Mucosa of rectum (tissue), 2 donors: ENCODE data around the gene ADIG.

ENCODE experiments used
- H3K27ac ChIP-seq, 2 donors: one replicate each; pipeline ENCODE4 v1.7.0; 2013; ENCODE audit warnings: inconsistent platforms in 2 of 2, low read depth in 2 of 2, low read length in 2 of 2
- H3K27me3 ChIP-seq, 2 donors: one replicate each; pipeline ENCODE4 v1.7.0; 2013; ENCODE audit warnings: low read length in 2 of 2; ENCODE audit not compliant: control insufficient read depth in 2 of 2, insufficient read depth in 2 of 2
- H3K36me3 ChIP-seq, 2 donors: one replicate each; pipeline ENCODE4 v1.7.0; 2013; ENCODE audit warnings: low read length in 2 of 2; ENCODE audit not compliant: control insufficient read depth in 2 of 2, insufficient read depth in 2 of 2
- H3K4me1 ChIP-seq, 2 donors: one replicate each; pipeline ENCODE4 v1.7.0; 2013; ENCODE audit warnings: low read length in 2 of 2, mild to moderate bottlenecking in 1 of 2; ENCODE audit not compliant: control insufficient read depth in 2 of 2, insufficient read depth in 2 of 2
- H3K4me3 ChIP-seq, 2 donors: one replicate each; pipeline ENCODE4 v1.7.0; 2013; ENCODE audit warnings: low read length in 2 of 2
- H3K9ac ChIP-seq, 2 donors: one replicate each; pipeline ENCODE4 v1.7.0; 2013; ENCODE audit warnings: low read length in 2 of 2, low read depth in 1 of 2, mild to moderate bottlenecking in 1 of 2
- H3K9me3 ChIP-seq, 2 donors: one replicate each; pipeline ENCODE4 v1.7.0; 2013; ENCODE audit warnings: low read length in 2 of 2; ENCODE audit not compliant: control insufficient read depth in 2 of 2
- donor health status: healthy.
- donor health status: Normal muscosa, but diverticular disease.

The ADIG gene

DNA sequence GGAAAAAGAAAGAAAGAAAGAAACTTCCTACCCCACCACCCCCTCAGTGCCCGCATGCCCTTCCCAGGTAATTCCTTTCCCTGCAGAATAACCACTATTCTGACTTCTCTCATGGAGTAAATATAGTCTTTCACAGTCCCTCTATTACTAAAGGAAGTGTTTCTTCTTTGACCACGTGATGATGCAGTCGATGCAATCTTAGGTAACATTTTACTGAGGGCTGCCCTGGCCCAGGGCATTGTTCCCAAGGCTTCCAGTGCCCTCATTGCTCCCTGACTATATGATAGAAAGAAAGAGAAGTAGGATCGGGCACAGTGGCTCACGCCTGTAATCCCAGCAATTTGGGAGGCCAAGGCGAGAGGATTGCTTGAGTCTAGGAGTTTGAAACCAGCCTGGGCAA lies 49.7 kb downstream of the ADIG start:
- Histone ChIP-seq H3K9me3 (no peaks in the 10 kb centered on the region), H3K4me3 (no peak overlapping the region), H3K36me3 (no peaks in the 10 kb centered on the region), H3K27me3 (peaks cover 0 to 7% of the 10 kb centered on the region in 2 donors), H3K9ac (no peak overlapping the region), H3K4me1 (no peaks in the 10 kb centered on the region), H3K27ac (no peak overlapping the region)

DNA sequence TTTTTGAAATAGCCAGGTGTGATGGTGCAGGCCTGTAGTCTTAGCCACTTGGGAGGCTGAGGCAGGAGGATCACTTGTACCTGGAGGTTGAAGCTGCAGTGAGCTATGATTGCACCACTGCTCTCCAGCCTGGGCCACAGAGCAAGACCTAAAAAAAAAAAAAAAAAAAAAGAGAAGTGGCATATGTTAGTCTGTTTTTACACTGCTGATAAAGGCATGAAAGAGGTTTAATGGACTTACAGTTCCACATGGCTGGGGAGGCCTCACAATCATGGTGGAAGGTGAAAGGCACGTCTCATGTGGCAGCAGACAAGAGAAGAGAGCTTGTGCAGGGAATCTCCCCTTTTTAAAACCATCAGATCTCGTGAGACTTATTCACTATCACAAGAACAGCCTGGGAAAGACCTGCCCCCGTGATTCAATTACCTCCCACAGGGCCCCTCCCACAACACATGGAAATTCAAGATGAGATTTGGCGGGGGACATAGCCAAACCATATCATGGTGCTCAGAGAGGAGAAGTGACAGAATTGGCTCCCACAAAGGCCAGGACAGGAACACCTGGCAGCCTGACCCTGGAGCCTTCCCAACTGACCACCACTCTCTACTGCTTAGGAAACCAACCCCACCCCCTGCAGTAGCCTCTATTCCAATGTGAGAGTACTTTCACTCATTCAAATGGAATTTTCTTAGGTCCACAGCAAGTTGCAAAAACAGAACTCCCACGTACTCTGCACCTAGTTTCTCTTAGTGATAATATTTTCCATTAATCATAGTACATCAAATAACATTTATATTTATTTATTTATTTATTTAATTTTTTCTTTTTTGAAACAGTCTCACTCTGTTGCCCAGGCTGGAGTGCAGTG lies 50.4 kb downstream of the ADIG start:
- Histone ChIP-seq H3K9me3 (no peaks in the 10 kb centered on the region), H3K27me3 (peaks cover 0 to 7% of the 10 kb centered on the region in 2 donors), H3K4me1 (no peaks in the 10 kb centered on the region)

DNA sequence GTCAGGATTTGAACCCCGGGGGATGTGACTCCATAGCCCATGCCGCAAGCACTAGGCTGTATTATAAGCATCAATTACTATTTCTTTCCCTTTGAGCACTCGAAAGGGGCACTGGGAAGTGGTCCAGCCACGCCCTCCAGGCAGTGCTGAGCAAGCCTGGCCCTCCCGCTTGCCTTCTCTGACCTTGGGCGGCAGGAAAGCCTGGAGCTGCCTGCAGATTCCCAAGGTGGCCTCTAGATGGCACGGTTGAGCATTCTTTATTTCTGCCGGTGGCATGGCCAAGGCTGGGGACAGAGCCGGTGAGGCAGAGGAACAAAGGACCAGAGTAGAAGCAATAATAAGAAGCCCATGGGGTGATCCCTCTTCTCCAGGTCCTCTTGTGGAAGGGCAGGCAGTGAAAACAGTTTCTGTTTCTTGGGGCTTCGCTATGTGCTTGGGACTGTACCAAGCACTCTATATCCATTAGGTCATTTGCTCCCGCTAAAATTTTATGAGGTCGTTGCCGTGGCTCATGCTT lies 52.6 kb downstream of the ADIG start:
- Histone ChIP-seq H3K27me3 (peaks cover 0 to 7% of the 10 kb centered on the region in 2 donors), H3K4me1 (no peaks in the 10 kb centered on the region), H3K27ac (no peak overlapping the region), H3K4me3 (no peak overlapping the region), H3K9me3 (no peaks in the 10 kb centered on the region), H3K9ac (no peak overlapping the region), H3K36me3 (no peaks in the 10 kb centered on the region)

More for the DNA sequence above, 50.4 kb downstream of the ADIG start:
- no peak overlapping the region for H3K27ac ChIP-seq
- H3K4me3 ChIP-seq, result no peak overlapping the region
- no peaks in the 10 kb centered on the region for H3K36me3 ChIP-seq
- H3K9ac ChIP-seq, result no peak overlapping the region

DNA sequence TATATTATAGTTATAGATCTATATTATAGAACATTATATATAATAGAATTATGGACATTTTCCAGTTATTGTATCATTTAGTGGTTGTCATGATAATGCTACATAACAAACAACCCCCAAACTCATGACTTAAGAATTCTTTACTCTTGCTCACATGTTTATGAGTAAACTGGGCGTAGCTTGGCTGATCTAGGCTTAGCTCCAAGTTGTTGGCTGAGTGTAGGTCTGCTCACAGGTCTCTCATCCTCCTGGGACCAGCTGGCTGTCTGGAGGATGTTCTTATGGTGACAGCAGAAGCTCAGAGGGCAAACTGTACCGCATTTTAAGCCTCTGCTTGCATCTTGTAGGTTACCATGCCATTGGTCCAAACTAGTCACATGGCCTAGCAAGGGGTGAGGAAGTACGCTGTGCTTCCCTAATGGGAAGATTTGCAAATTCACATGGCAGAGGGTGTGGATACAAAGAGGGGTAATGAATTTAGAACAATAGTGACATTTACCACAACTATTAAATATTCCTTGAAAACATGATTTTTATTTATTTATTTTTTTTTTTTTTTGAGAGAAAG lies 54.8 kb downstream of the ADIG start:
- no peak overlapping the region for H3K4me3 ChIP-seq
- no peaks in the 10 kb centered on the region for H3K4me1 ChIP-seq
- peaks cover 0 to 11% of the 10 kb centered on the region in 2 donors for H3K27me3 ChIP-seq
- no peaks in the 10 kb centered on the region for H3K9me3 ChIP-seq
- no peaks in the 10 kb centered on the region for H3K36me3 ChIP-seq
- no peak overlapping the region for H3K9ac ChIP-seq
- no peak overlapping the region for H3K27ac ChIP-seq
